GM23248 (cell line): Measurements from ENCODE around the gene DCUN1D3. TPM values are rescaled to one million over a fixed set of nuclear protein-coding genes. Genes with fewer than 3 reads are reported as not detected.
"Not testable (repeated sequence)": the region's sequence is repeated elsewhere in the genome, so short reads cannot be mapped to it uniquely, and the experiment has no call there.

Experiments used
- DNase-seq: peaks from one replicate; pipeline ENCODE4 v3.0.0-alpha.2; 2015
- H2AFZ ChIP-seq: fragments of 200-600 bp; sonication (generic); 2 replicates; pipeline ENCODE4 v1.6.1; 2016; ENCODE audit warnings: antibody characterized with exemption
- H3F3A ChIP-seq: fragments of 200-600 bp; sonication (generic); 2 replicates; pipeline ENCODE4 v1.6.1; 2016; ENCODE audit warnings: mild to moderate bottlenecking, antibody characterized with exemption, mixed run types; ENCODE audit not compliant: insufficient read depth
- H3K27ac ChIP-seq: fragments of 200-600 bp; sonication (generic); 2 replicates; pipeline ENCODE4 v1.5.1; 2016; ENCODE audit warnings: mild to moderate bottlenecking
- H3K27me3 ChIP-seq: fragments of 200-600 bp; sonication (generic); replicated peaks from 2 replicates; pipeline ENCODE4 v1.6.1; 2016; ENCODE audit warnings: mild to moderate bottlenecking; ENCODE audit not compliant: insufficient read depth
- H3K36me3 ChIP-seq: fragments of 200-600 bp; sonication (generic); 2 replicates; pipeline ENCODE4 v1.6.1; 2016; ENCODE audit warnings: low read depth, mild to moderate bottlenecking
- H3K4me1 ChIP-seq: fragments of 200-600 bp; sonication (generic); 2 replicates; pipeline ENCODE4 v1.6.1; 2016; ENCODE audit warnings: mild to moderate bottlenecking; ENCODE audit not compliant: insufficient read depth
- H3K4me2 ChIP-seq: fragments of 200-600 bp; sonication (generic); one replicate; pipeline ENCODE4 v1.6.1; 2016; ENCODE audit warnings: mild to moderate bottlenecking; ENCODE audit not compliant: unreplicated experiment
- H3K4me3 ChIP-seq: fragments of 200-600 bp; sonication (generic); 2 replicates; pipeline ENCODE4 v1.5.1; 2016; ENCODE audit warnings: mild to moderate bottlenecking
- H3K79me2 ChIP-seq: fragments of 200-600 bp; sonication (generic); 2 replicates; pipeline ENCODE4 v1.6.1; 2016; ENCODE audit warnings: mild to moderate bottlenecking; ENCODE audit not compliant: insufficient read depth
- H3K9ac ChIP-seq: fragments of 200-600 bp; sonication (generic); 2 replicates; pipeline ENCODE4 v1.6.1; 2016; ENCODE audit warnings: mild to moderate bottlenecking
- H3K9me2 ChIP-seq: fragments of 200-600 bp; sonication (generic); 2 replicates; pipeline ENCODE4 v1.6.1; 2016; ENCODE audit warnings: mixed run types, mild to moderate bottlenecking, moderate library complexity; ENCODE audit not compliant: insufficient read depth
- H3K9me3 ChIP-seq: fragments of 200-600 bp; sonication (generic); one replicate; pipeline ENCODE4 v1.6.1; 2017; ENCODE audit warnings: low read depth
- H4K20me1 ChIP-seq: fragments of 200-600 bp; sonication (generic); 2 replicates; pipeline ENCODE4 v1.6.0; 2016; ENCODE audit not compliant: insufficient read depth
- EZH2 ChIP-seq: fragments of 200-600 bp; sonication (generic); IDR thresholded peaks from 2 replicates; pipeline ENCODE4 v1.6.1; 2018; ENCODE audit warnings: antibody characterized with exemption, mild to moderate bottlenecking; ENCODE audit not compliant: insufficient read depth, poor library complexity, severe bottlenecking
- EZH2phosphoT487 ChIP-seq: fragments of 200-600 bp; sonication (generic); IDR thresholded peaks from 2 replicates; pipeline ENCODE4 v1.6.1; 2018; ENCODE audit warnings: antibody characterized with exemption, moderate library complexity, mild to moderate bottlenecking, low read depth; ENCODE audit not compliant: insufficient read depth
- WGBS, 2 experiments: methylation state at CpG; one replicate each; pipeline ENCODE4 v1.1.6; 2015 to 2017; ENCODE audit warnings: low lambda C conversion rate in 2 of 2, low coverage in 1 of 2; ENCODE audit errors: missing lambda C conversion rate in 2 of 2; 5-methylcytosine and 5-hydroxymethylcytosine counted together
- in situ Hi-C: fragments of 300-500 bp; cut with MboI; formaldehyde crosslinking; loops from 2 replicates; pipeline ENCODE4 v1.15.0; 2020
- polyA plus RNA-seq: library from polyadenylated mRNA; unstranded; fragments of >200 nt; fragmentation: Nextera tagmentation; extraction: Ambion mirVana; gene quantifications from 2 replicates; pipeline ENCODE4 v1.2.1, GENCODE V29; 2016
- small RNA-seq: library from RNA; depleted of rRNA; stranded (forward); fragments of <200 nt; gene quantifications from one replicate; pipeline ENCODE3, GENCODE V24; 2014; ENCODE audit warnings: low read depth, low replicate concordance
- total RNA-seq: library from RNA; depleted of rRNA; stranded (reverse); fragments of >200 nt; shearing (Covaris generic); gene quantifications from 2 replicates; pipeline ENCODE4 v1.2.3, GENCODE V29; 2014; rRNA removed

DCUN1D3 gene
- total and polyA plus RNA-seq, 2 experiments from 2014 or later = 15.2 to 35.2 TPM

- no peak overlapping the region for H3K9ac ChIP-seq
- H3K4me3 ChIP-seq = no peak overlapping the region
- no peak for DNase-seq
- no peaks in the 10 kb centered on the region for H3K36me3 ChIP-seq
- H3K9me2 ChIP-seq = no peaks in the 10 kb centered on the region
- no peaks in the 10 kb centered on the region for H3K4me1 ChIP-seq
- H3K9me3 ChIP-seq = no peaks in the 10 kb centered on the region
- H4K20me1 ChIP-seq = no peaks in the 10 kb centered on the region
- H3F3A ChIP-seq = peaks cover 4% of the 10 kb centered on the region
- H2AFZ ChIP-seq = no peak overlapping the region
- TF ChIP-seq EZH2 (no peak), EZH2phosphoT487 (no peak)
- in situ Hi-C loops = no loop called here
- H3K4me2 ChIP-seq = no peak overlapping the region
- WGBS, 2 experiments = 82 to 83% methylated on average over 10 of the region's 10 CpGs
- H3K79me2 ChIP-seq = no peaks in the 10 kb centered on the region; the same call in 1 of the 2 replicates
- no peaks in the 10 kb centered on the region for H3K27me3 ChIP-seq
- no peak overlapping the region for H3K27ac ChIP-seq
Observed at GRCh38 chr16:20811889-20812439, 88.2 kb downstream of the DCUN1D3 start.

GRCh38 chr16:20807862-20808261 lies 92.3 kb downstream of the DCUN1D3 start:
- TF ChIP-seq EZH2phosphoT487 (no peak), EZH2 (no peak)
- H3K36me3 ChIP-seq = no peaks in the 10 kb centered on the region
- WGBS, 2 experiments = 85 to 87% methylated on average over 11 of the region's 11 CpGs
- peaks cover 7% of the 10 kb centered on the region; the same call in 1 of the 2 replicates for H3K79me2 ChIP-seq
- H3K9ac ChIP-seq = peak overlapping the region; percentile 80; the same call in 1 of the 2 replicates
- peaks cover 21% of the 10 kb centered on the region for H3F3A ChIP-seq
- H3K9me3 ChIP-seq = no peaks in the 10 kb centered on the region
- DNase-seq = no peak
- 0 out of 2 replicates have a peak overlapping the region, but pooled peaks have one; percentile 96 for H2AFZ ChIP-seq
- no peaks in the 10 kb centered on the region for H4K20me1 ChIP-seq
- H3K9me2 ChIP-seq = no peaks in the 10 kb centered on the region
- no peak overlapping the region for H3K4me3 ChIP-seq
- no peaks in the 10 kb centered on the region for H3K27me3 ChIP-seq
- no peak overlapping the region for H3K27ac ChIP-seq
- in situ Hi-C loops = no loop called here
- H3K4me1 ChIP-seq = peaks cover 9% of the 10 kb centered on the region; the same call in 1 of the 2 replicates
- H3K4me2 ChIP-seq = peak overlapping the region; percentile 76

GRCh38 chr16:20806168-20807050 lies 93.7 kb downstream of the DCUN1D3 start, which contains the start of the genes ERI2 and REXO5:
Gene ERI2, minus strand, starts transcription at chr16:20806472. Its CDS starts 42 bp downstream, at chr16:20806430.
Gene REXO5, plus strand, starts transcription at chr16:20806527. Its CDS starts 427 bp downstream, at chr16:20806954.
- Histone ChIP-seq H3K9ac (peak within 1 kb of the TSS; percentile 80), H3K9me2 (no peaks in the 10 kb centered on the region), H3K27me3 (no peaks in the 10 kb centered on the region), H4K20me1 (no peaks in the 10 kb centered on the region), H3K4me2 (peak within 1 kb of the TSS; percentile 76), H3K4me3 (peak within 1 kb of the TSS; percentile 91), H3K4me1 (peaks cover 12% of the 10 kb centered on the region; the same call in 1 of the 2 replicates), H3K27ac (peak within 1 kb of the TSS; percentile 69), H3K79me2 (peaks cover 7% of the 10 kb centered on the region; the same call in 1 of the 2 replicates), H2AFZ (peak within 1 kb of the TSS; percentile 96), H3F3A (peaks cover 21% of the 10 kb centered on the region), H3K9me3 (no peaks in the 10 kb centered on the region), H3K36me3 (no peaks in the 10 kb centered on the region)
- in situ Hi-C loops = no loop called here
- DNase-seq = peak; percentile 95
- WGBS, 2 experiments = 1 to 2% methylated on average over 70 to 73 of the region's 74 CpGs
- no peak for TF ChIP-seq EZH2phosphoT487
- TF ChIP-seq EZH2 = no peak

DNA sequence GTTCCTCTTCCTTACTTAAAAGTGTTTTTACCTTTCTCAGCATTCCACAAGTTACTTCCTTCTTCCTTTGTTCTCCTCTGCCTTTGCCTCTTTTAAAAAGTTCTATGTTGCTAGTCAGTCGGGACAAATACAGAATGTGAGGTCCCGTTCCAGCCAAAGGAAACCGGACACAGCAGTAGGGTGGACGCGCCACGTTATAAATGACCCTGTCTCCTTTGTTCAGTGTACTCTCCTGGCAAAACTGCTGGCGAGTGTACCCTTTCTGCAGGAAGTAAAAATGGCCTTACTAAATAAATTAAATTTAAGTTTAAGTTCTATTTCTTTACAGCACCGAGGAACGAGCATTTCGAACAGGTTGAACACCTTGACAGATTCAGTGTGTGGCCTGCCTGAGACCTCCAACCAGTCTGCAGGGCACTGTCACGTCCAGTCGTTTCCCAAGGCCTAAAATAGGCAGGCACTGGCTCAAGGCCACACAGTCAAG lies 94.4 kb downstream of the DCUN1D3 start:
- H3K9me2 ChIP-seq, DNase-seq, H3K9me3 ChIP-seq, H3K79me2 ChIP-seq, H4K20me1 ChIP-seq, in situ Hi-C loops, H3K36me3 ChIP-seq, H3K27me3 ChIP-seq: not testable (repeated sequence)
- Histone ChIP-seq H3K9ac (peak overlapping the region; percentile 80), H3F3A (peaks cover 21% of the 10 kb centered on the region), H3K27ac (peak overlapping the region; percentile 69), H2AFZ (peak overlapping the region; percentile 96), H3K4me3 (peak overlapping the region; percentile 91), H3K4me1 (peaks cover 12% of the 10 kb centered on the region; the same call in 1 of the 2 replicates), H3K4me2 (peak overlapping the region; percentile 76)
- 27 to 29% methylated on average over 12 of the region's 12 CpGs for WGBS, 2 experiments

Small RNA genes lying within 50 kb of the gene (small RNA-seq; reads per million reads assigned to genes)
- gene RF00618 = not detected

Other genes with a start within 250 kb of the DCUN1D3 start
- gene ACSM1, start 202.7 kb downstream of the DCUN1D3 start, total RNA-seq = not detected in 2 replicates
- not detected in 2 replicates for gene ACSM1, start 202.7 kb downstream of the DCUN1D3 start, polyA plus RNA-seq
- gene THUMPD1, start 158.5 kb downstream of the DCUN1D3 start, total RNA-seq = 24.5 and 42.9 TPM in 2 replicates
- 25.0 and 25.4 TPM in 2 replicates for gene THUMPD1, start 158.5 kb downstream of the DCUN1D3 start, polyA plus RNA-seq
- 0.65 and 2.1 TPM in 2 replicates for gene ACSM3, start 136.3 kb downstream of the DCUN1D3 start, total RNA-seq
- gene ACSM3, start 136.3 kb downstream of the DCUN1D3 start, polyA plus RNA-seq = 0.60 and 1.7 TPM in 2 replicates
- 13.2 and 20.2 TPM in 2 replicates for gene ERI2, start 93.9 kb downstream of the DCUN1D3 start, total RNA-seq
- gene ERI2, start 93.9 kb downstream of the DCUN1D3 start, polyA plus RNA-seq = 12.9 and 13.6 TPM in 2 replicates
- 7.0 and 11.0 TPM in 2 replicates for gene REXO5, start 93.8 kb downstream of the DCUN1D3 start, total RNA-seq
- gene REXO5, start 93.8 kb downstream of the DCUN1D3 start, polyA plus RNA-seq = 3.4 and 3.5 TPM in 2 replicates
- gene LYRM1, start 413 bp upstream of the DCUN1D3 start, total RNA-seq = 32.1 and 32.2 TPM in 2 replicates
- 37.6 and 40.9 TPM in 2 replicates for gene LYRM1, start 413 bp upstream of the DCUN1D3 start, polyA plus RNA-seq